IMR-90 (cell line): Measurements from ENCODE around the gene ADRB2. TPM values are rescaled to one million over a fixed set of nuclear protein-coding genes. Genes with fewer than 3 reads are reported as not detected.

Experiments used
- ATAC-seq: fragments of 200-7000 bp; cut with Tn5 transposase; 2 replicates; pipeline ENCODE4 v1.9.1; 2020; ENCODE audit warnings: low read depth, mild to moderate bottlenecking, moderate library complexity
- Bru-seq: library from RNA; stranded (reverse); fragments of 400-500 nt; gene quantifications from one replicate; lab custom pipeline; 2021; lab: Mats Ljungman, UMichigan
- BruChase-seq, 2 experiments: library from RNA; stranded (reverse); fragments of 400-500 nt; gene quantifications; one replicate each; lab custom pipeline; 2021; lab: Mats Ljungman, UMichigan
- BruUV-seq: library from RNA; stranded (reverse); fragments of 400-500 nt; replicated peaks from 2 replicates; lab custom pipeline; 2021; lab: Mats Ljungman, UMichigan
- CTCF ChIA-PET: fragments of 300-600 bp; formaldehyde crosslinking; extraction: SDS; loops from one replicate; lab custom pipeline; 2021; ENCODE audit warnings: antibody characterized with exemption; lab: Yijun Ruan, JAX
- POLR2A ChIA-PET: fragments of 300-600 bp; sonication (Branson Sonifier 250); formaldehyde crosslinking; loops from one replicate; lab custom pipeline; 2022; ENCODE audit warnings: antibody characterized with exemption; ENCODE audit not compliant: unreplicated experiment; lab: Charles Lee
- DNase-seq: peaks from one replicate; pipeline ENCODE4 v3.0.0; 2013
- H2AFZ ChIP-seq: replicated peaks from 2 replicates; pipeline ENCODE3; 2013; ENCODE audit warnings: low read length, mild to moderate bottlenecking; ENCODE audit not compliant: poor library complexity
- H2AK5ac ChIP-seq: 2 replicates; pipeline ENCODE4 v1.6.1; 2013; ENCODE audit warnings: low read depth, low read length, inconsistent platforms
- H2AK9ac ChIP-seq: replicated peaks from 2 replicates; pipeline ENCODE3; 2013; ENCODE audit warnings: mild to moderate bottlenecking, low read depth, low read length, moderate library complexity; ENCODE audit not compliant: poor library complexity
- H2BK120ac ChIP-seq: 2 replicates; pipeline ENCODE4 v1.6.1; 2013; ENCODE audit warnings: low read depth, low read length, inconsistent platforms
- H2BK15ac ChIP-seq: 3 replicates; pipeline ENCODE4 v1.6.1; 2013; ENCODE audit warnings: low read depth, low read length, inconsistent platforms
- H2BK20ac ChIP-seq: 2 replicates; pipeline ENCODE4 v1.6.1; 2013; ENCODE audit warnings: low read depth, mild to moderate bottlenecking, inconsistent platforms, low read length, moderate library complexity
- H2BK5ac ChIP-seq: 2 replicates; pipeline ENCODE4 v1.6.1; 2013; ENCODE audit warnings: mild to moderate bottlenecking, low read depth, low read length, inconsistent platforms; ENCODE audit not compliant: poor library complexity, severe bottlenecking
- H3K14ac ChIP-seq: replicated peaks from 2 replicates; pipeline ENCODE4 v1.6.1; 2013; ENCODE audit warnings: low read depth, low read length, inconsistent platforms
- H3K18ac ChIP-seq: 2 replicates; pipeline ENCODE4 v1.6.1; 2013; ENCODE audit warnings: low read depth, low read length, control low read depth
- H3K23ac ChIP-seq: 2 replicates; pipeline ENCODE4 v1.6.1; 2013; ENCODE audit warnings: low read depth, low read length, inconsistent platforms
- H3K27ac ChIP-seq: 2 replicates; pipeline ENCODE4 v1.5.1; 2013; ENCODE audit warnings: mild to moderate bottlenecking, control low read depth, low read length; ENCODE audit not compliant: insufficient read depth
- H3K27me3 ChIP-seq: 2 replicates; pipeline ENCODE4 v1.6.1; 2013; ENCODE audit warnings: low read length; ENCODE audit not compliant: control insufficient read depth, insufficient read depth
- H3K36me3 ChIP-seq: 2 replicates; pipeline ENCODE4 v1.6.1; 2013; ENCODE audit warnings: low read length, mixed read lengths; ENCODE audit not compliant: control insufficient read depth, insufficient read depth
- H3K4ac ChIP-seq: 2 replicates; pipeline ENCODE4 v1.6.1; 2013; ENCODE audit warnings: low read depth, low read length, inconsistent platforms
- H3K4me1 ChIP-seq: 2 replicates; pipeline ENCODE4 v1.6.1; 2013; ENCODE audit warnings: low read length, mixed read lengths; ENCODE audit not compliant: control insufficient read depth, insufficient read depth
- H3K4me2 ChIP-seq: 2 replicates; pipeline ENCODE4 v1.6.1; 2013; ENCODE audit warnings: low read depth, mild to moderate bottlenecking, control low read depth, low read length, moderate library complexity
- H3K4me3 ChIP-seq: 2 replicates; pipeline ENCODE4 v1.5.1; 2013; ENCODE audit warnings: low read depth, mild to moderate bottlenecking, control low read depth, low read length, moderate library complexity; ENCODE audit not compliant: insufficient read depth
- H3K56ac ChIP-seq: 2 replicates; pipeline ENCODE4 v1.6.1; 2013; ENCODE audit warnings: low read length, inconsistent platforms; ENCODE audit not compliant: insufficient read depth; ENCODE audit errors: extremely low read depth
- H3K79me1 ChIP-seq, 2 experiments: 2 replicates each; pipeline ENCODE4 v1.6.1; 2013; ENCODE audit warnings: low read length in 2 of 2, inconsistent platforms in 1 of 2, low read depth in 1 of 2
- H3K9ac ChIP-seq: 2 replicates; pipeline ENCODE4 v1.6.1; 2013; ENCODE audit warnings: low read depth, low read length, control low read depth
- H3K9me1 ChIP-seq: 2 replicates; pipeline ENCODE4 v1.6.1; 2013; ENCODE audit warnings: low read length, inconsistent platforms; ENCODE audit not compliant: insufficient read depth
- H3K9me3 ChIP-seq: 2 replicates; pipeline ENCODE4 v1.6.1; 2013; ENCODE audit warnings: low read length; ENCODE audit not compliant: control insufficient read depth, insufficient read depth
- H4K20me1 ChIP-seq: 2 replicates; pipeline ENCODE4 v1.6.1; 2013; ENCODE audit warnings: low read length, inconsistent platforms; ENCODE audit not compliant: insufficient read depth
- H4K5ac ChIP-seq: 2 replicates; pipeline ENCODE4 v1.6.1; 2013; ENCODE audit warnings: mild to moderate bottlenecking, low read depth, low read length, control low read depth
- H4K8ac ChIP-seq, 2 experiments: 2 replicates each; pipeline ENCODE4 v1.6.1; 2013; ENCODE audit warnings: low read depth in 2 of 2, low read length in 2 of 2, control low read depth in 1 of 2, inconsistent platforms in 1 of 2
- H4K91ac ChIP-seq: 2 replicates; pipeline ENCODE4 v1.6.1; 2013; ENCODE audit warnings: low read depth, low read length, inconsistent platforms; ENCODE audit not compliant: insufficient read depth
- BHLHE40 ChIP-seq: fragments of 150-350 bp; IDR thresholded peaks from 2 replicates; pipeline ENCODE4 v1.6.1; 2016; ENCODE audit warnings: mild to moderate bottlenecking, low read depth, low read length
- FOS ChIP-seq: fragments of 150-350 bp; IDR thresholded peaks from 2 replicates; pipeline ENCODE4 v1.6.1; 2016; ENCODE audit warnings: low read depth, low read length
- MAFK ChIP-seq: IDR thresholded peaks from 2 replicates; pipeline ENCODE4 v1.6.1; 2012; ENCODE audit warnings: low read depth, low read length, improper control_type of control experiment
- MAZ ChIP-seq: IDR thresholded peaks from 2 replicates; pipeline ENCODE4 v1.6.1; 2012; ENCODE audit warnings: low read depth, mild to moderate bottlenecking, low read length, improper control_type of control experiment, moderate library complexity, borderline replicate concordance
- MXI1 ChIP-seq: IDR thresholded peaks from 2 replicates; pipeline ENCODE4 v1.6.1; 2012; ENCODE audit warnings: low read depth, mild to moderate bottlenecking, low read length, moderate library complexity, borderline replicate concordance
- POLR2A ChIP-seq: IDR thresholded peaks from 2 replicates; pipeline ENCODE4 v1.6.1; 2012; ENCODE audit warnings: mild to moderate bottlenecking, low read depth, low read length
- RFX5 ChIP-seq: IDR thresholded peaks from 2 replicates; pipeline ENCODE4 v1.8.0; 2012; ENCODE audit warnings: low read depth, mild to moderate bottlenecking, low read length, moderate library complexity
- SMC3 ChIP-seq: fragments of 150-350 bp; IDR thresholded peaks from 2 replicates; pipeline ENCODE4 v1.6.1; 2016; ENCODE audit warnings: low read depth, mild to moderate bottlenecking, antibody characterized with exemption, low read length, moderate library complexity
- WGBS, 2 experiments: methylation state at CpG; one replicate each; pipeline versions ENCODE4 v1.1.5 to v1.1.7; 2013; ENCODE audit warnings: missing lambda C conversion rate in 2 of 2; ENCODE audit not compliant: insufficient read length in 1 of 2; ENCODE audit errors: extremely low coverage in 2 of 2; 5-methylcytosine and 5-hydroxymethylcytosine counted together
- dilution Hi-C: fragments of 300-500 bp; cut with HindIII; formaldehyde crosslinking; loops from one replicate; pipeline ENCODE4 v1.14.3; 2018; ENCODE audit warnings: low sequenced_read_pairs; ENCODE audit not compliant: unreplicated experiment
- in situ Hi-C: fragments of 300-500 bp; cut with MboI; formaldehyde crosslinking; loops from 3 replicates; pipeline ENCODE4 v1.14.3; 2019; ENCODE audit warnings: low sequenced_read_pairs, inconsistent platforms, mixed read lengths
- intact Hi-C: fragments of 100-400 bp; cut with micrococcal nuclease; formaldehyde crosslinking; loops from 2 replicates; pipeline ENCODE4 v1.10.0; 2022
- long read RNA-seq: library from polyadenylated mRNA; unstranded; transcript quantifications from one replicate; pipeline ENCODE4 v2.0.0, GENCODE V29; 2021; ENCODE audit not compliant: unreplicated experiment
- polyA plus RNA-seq, 3 experiments: library from polyadenylated mRNA; depleted of rRNA; stranded (reverse); fragments of >200 nt; gene quantifications; 2 replicates each; pipeline ENCODE4 v1.2.3, GENCODE V29; 2012; ENCODE audit warnings: low replicate concordance in 1 of 3
- total RNA-seq: library from RNA; depleted of rRNA; stranded (reverse); fragments of >200 nt; gene quantifications from 2 replicates; pipeline ENCODE4 v1.2.3, GENCODE V29; 2012; rRNA removed

ADRB2 gene
- total RNA-seq (3.4 and 4.4 TPM in 2 replicates), polyA plus RNA-seq (2012; rRNA removed) (1.6 and 2.7 TPM in 2 replicates), Bru-seq, nascent RNA (percentile 31 among the genes with signal in this experiment), BruChase-seq, experiment 1, labeled RNA remaining after a 6-hour chase (percentile 32 among the genes with signal in this experiment), BruChase-seq, experiment 2, labeled RNA remaining after a 2-hour chase (percentile 25 among the genes with signal in this experiment)
- polyA plus RNA-seq (2012; cell fraction: cytosol; rRNA removed): 1.6 and 1.9 TPM in 2 replicates
- polyA plus RNA-seq (2012; cell fraction: nucleus; rRNA removed; ENCODE audit: low replicate concordance): 2.0 and 2.4 TPM in 2 replicates
- long read RNA-seq, partial matches to known transcripts: 0 of 6 reads
- long read RNA-seq, other reads (novel, unspliced or antisense): 3 of 6 reads

DNA sequence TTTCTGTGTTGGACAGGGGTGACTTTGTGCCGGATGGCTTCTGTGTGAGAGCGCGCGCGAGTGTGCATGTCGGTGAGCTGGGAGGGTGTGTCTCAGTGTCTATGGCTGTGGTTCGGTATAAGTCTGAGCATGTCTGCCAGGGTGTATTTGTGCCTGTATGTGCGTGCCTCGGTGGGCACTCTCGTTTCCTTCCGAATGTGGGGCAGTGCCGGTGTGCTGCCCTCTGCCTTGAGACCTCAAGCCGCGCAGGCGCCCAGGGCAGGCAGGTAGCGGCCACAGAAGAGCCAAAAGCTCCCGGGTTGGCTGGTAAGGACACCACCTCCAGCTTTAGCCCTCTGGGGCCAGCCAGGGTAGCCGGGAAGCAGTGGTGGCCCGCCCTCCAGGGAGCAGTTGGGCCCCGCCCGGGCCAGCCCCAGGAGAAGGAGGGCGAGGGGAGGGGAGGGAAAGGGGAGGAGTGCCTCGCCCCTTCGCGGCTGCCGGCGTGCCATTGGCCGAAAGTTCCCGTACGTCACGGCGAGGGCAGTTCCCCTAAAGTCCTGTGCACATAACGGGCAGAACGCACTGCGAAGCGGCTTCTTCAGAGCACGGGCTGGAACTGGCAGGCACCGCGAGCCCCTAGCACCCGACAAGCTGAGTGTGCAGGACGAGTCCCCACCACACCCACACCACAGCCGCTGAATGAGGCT is at the start of gene ADRB2:
Gene ADRB2, plus strand, starts transcription at position 559 of the 686 bp plus-strand sequence. CDS start 221 bp downstream, outside the sequence.
- H2BK5ac ChIP-seq: peak within 1 kb of the TSS; percentile 94
- peak within 1 kb of the TSS; percentile 70 for H3K9ac ChIP-seq
- H2AK9ac ChIP-seq: peak within 1 kb of the TSS; percentile 87
- TF ChIP-seq SMC3: no peak
- no peak for TF ChIP-seq FOS
- no peak for TF ChIP-seq RFX5
- TF ChIP-seq POLR2A: peak; percentile 94
- TF ChIP-seq BHLHE40: peak; percentile 44
- TF ChIP-seq MXI1: peak; percentile 58; the same call in 1 of the 2 replicates
- no peak for TF ChIP-seq MAFK
- peak; percentile 97 for TF ChIP-seq MAZ
- dilution Hi-C loops (no loop called here), intact Hi-C loops (loop anchor here (5.0 kb wide), 3 partner anchors 84 to 301 kb away; no protein-coding TSS in a partner anchor), in situ Hi-C loops (loop anchor here (10.0 kb wide), 1 partner anchor 169 kb away; no protein-coding TSS in a partner anchor)
- H3K9me1 ChIP-seq: peaks cover 26% of the 10 kb centered on the region
- ATAC-seq (peak; percentile 98), DNase-seq (peak; percentile 91)
- peaks cover 6% of the 10 kb centered on the region; the same call in 1 of the 2 replicates for H4K20me1 ChIP-seq
- H2AFZ ChIP-seq: peak within 1 kb of the TSS; percentile 100
- no TSS peak for BruUV-seq
- POLR2A ChIA-PET: interaction anchor here (0.8 to 1.2 kb wide), 2 partner anchors 14 to 177 kb away, joined by 3 to 4 read pairs; no protein-coding TSS in a partner anchor
- no peaks in the 10 kb centered on the region for H3K36me3 ChIP-seq
- peak within 1 kb of the TSS; percentile 75 for H3K18ac ChIP-seq
- H3K4me2 ChIP-seq: peak within 1 kb of the TSS; percentile 91
- H3K79me1 ChIP-seq: peaks cover 23 to 41% of the 10 kb centered on the region in 2 experiments
- peak within 1 kb of the TSS; percentile 70 for H3K27ac ChIP-seq
- peak within 1 kb of the TSS; percentile 69; the same call in 1 of the 2 replicates for H3K56ac ChIP-seq
- 0% methylated on average over 12 of the region's 42 CpGs; no CpG with 5 or more reads in 1 of the 2 experiments for WGBS, 2 experiments
- H2BK20ac ChIP-seq: peak within 1 kb of the TSS; percentile 64
- CTCF ChIA-PET: interaction anchor here (0.9 to 1.3 kb wide), 5 partner anchors 85 to 289 kb away, joined by 3 to 4 read pairs (median 3); no protein-coding TSS in a partner anchor
- peak within 1 kb of the TSS; percentile 93 for H4K91ac ChIP-seq
- peak within 1 kb of the TSS; percentile 93 for H3K23ac ChIP-seq
- H4K8ac ChIP-seq: peak within 1 kb of the TSS; percentile 30 to 89; a peak in 3 of 4 replicates
- peak within 1 kb of the TSS; percentile 92 for H2BK120ac ChIP-seq
- H2BK15ac ChIP-seq: peak within 1 kb of the TSS; percentile 93; the same call in 1 of the 3 replicates
- H4K5ac ChIP-seq: peak within 1 kb of the TSS; percentile 61
- peak within 1 kb of the TSS; percentile 67 for H3K4me3 ChIP-seq
- peak within 1 kb of the TSS; percentile 94 for H3K4ac ChIP-seq
- no peaks in the 10 kb centered on the region for H3K27me3 ChIP-seq
- peaks cover 13% of the 10 kb centered on the region for H3K4me1 ChIP-seq
- H3K14ac ChIP-seq: peak within 1 kb of the TSS; percentile 87
- no peaks in the 10 kb centered on the region for H3K9me3 ChIP-seq
- peak within 1 kb of the TSS; percentile 74 for H2AK5ac ChIP-seq
